GM21526 (cell line): Measurements from ENCODE around the gene CFAP53.
A peak's percentile ranks its signal among the peaks of the same experiment; 100 is the strongest.
"Not testable (repeated sequence)": the region's sequence is repeated elsewhere in the genome, so short reads cannot be mapped to it uniquely, and the experiment has no call there.

Source experiments
- ATAC-seq: cut with Tn5 transposase; IDR thresholded peaks from one replicate; pipeline ENCODE4 v1.9.1; 2021; ENCODE audit warnings: moderate library complexity; ENCODE audit not compliant: unreplicated experiment, low FRiP score

CFAP53 gene

GRCh38 chr18:50274044-50274442 is 7.7 kb upstream of the CFAP53 start:
- no peak for ATAC-seq

- ATAC-seq: no peak
Measured at GRCh38 chr18:50273203-50274043, 7.1 kb upstream of the CFAP53 start.

GRCh38 chr18:50272568-50272967 is 6.3 kb upstream of the CFAP53 start:
- ATAC-seq: no peak

GRCh38 chr18:50268022-50268747 is 1.9 kb upstream of the CFAP53 start:
- ATAC-seq: peak; percentile 62

- ATAC-seq: no peak
Measured at GRCh38 chr18:50262977-50263376, 3.3 kb downstream of the CFAP53 start.

- no peak for ATAC-seq
Measured at GRCh38 chr18:50250935-50251334, 15.4 kb downstream of the CFAP53 start.

GRCh38 chr18:50249576-50249975 is 16.7 kb downstream of the CFAP53 start:
- no peak for ATAC-seq

GRCh38 chr18:50247561-50247960 is 18.7 kb downstream of the CFAP53 start:
- no peak for ATAC-seq

DNA sequence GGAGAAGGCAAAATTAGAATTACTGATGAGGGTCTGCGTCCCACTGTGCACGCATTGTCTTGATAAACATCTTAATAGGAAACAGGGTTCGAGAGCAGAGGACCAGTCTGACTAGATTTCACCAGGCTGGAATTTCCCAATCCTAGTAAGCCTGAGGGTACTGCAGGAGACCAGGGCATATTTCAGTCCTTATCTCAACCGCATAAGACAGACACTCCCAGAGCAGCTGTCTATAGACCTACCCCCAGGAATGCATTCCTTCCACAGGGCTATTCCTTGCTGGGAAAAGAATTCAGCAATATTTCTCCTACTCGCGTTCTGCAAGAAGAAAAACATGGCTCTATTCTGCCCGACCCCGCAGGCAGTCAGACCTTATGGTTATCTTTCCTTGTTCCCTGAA is 24.5 kb downstream of the CFAP53 start:
- not testable (repeated sequence) for ATAC-seq

DNA sequence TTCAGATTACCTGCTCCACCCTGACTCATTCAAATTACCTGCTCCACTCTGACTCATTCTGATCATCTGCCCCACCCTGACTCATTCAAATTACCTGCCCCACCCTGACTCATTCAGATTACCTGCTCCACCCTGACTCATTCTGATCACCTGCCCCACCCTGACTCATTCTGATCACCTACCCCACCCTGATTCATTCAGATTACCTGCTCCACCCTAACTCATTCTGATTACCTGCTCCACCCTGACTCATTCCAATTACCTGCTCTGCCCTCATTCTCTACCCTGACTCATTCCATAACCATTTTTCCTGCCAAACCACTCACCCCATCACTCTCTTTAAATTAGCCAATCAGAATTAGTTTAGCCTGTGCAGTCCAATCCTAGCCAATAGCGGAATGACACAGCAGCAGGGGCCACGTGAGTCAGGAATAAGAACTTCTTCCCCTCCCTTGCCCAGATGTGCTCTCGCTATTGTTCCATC is 26.2 kb downstream of the CFAP53 start:
- no peak for ATAC-seq

GRCh38 chr18:50232419-50232818 is 33.9 kb downstream of the CFAP53 start:
- no peak for ATAC-seq

DNA sequence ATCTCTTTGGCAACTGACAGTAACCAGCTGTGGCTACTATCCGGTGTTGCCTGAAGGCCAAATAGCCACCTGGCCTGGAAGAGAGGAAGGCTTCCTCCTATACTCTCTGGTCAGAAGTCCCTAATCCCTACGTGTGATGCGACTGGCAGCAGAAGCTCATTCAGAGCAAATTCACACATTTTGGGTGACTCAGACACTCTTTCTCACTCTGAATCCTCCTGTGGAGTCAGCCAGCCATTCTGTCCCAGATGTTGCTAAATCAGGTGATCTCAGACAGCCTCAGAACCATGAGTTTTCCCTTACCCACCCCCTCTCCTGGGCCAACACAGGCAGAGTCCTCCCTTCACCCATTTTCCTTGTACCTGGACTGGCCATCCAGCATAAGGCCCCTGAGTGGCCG is 34.7 kb downstream of the CFAP53 start:
- no peak for ATAC-seq

DNA sequence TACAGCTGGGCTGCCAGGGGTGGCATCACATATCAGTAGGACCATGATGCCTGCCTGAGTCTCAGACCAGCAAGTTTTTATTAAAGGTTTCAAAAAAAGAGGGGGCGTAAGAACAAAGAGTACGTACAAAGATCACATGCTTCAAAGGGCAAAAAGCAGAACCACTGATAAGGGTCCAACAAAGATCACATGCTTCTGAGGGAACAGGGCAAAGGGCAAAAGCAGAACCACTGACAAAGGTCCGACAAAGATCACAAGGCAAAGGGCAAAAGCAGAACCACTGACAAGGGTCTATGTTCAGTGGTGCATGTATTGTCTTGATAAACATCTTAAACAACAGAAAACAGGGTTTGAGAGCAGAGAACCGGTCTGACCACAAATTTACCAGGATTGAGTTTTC is 46.0 kb downstream of the CFAP53 start:
- ATAC-seq: not testable (repeated sequence)

- no peak for ATAC-seq
Measured at GRCh38 chr18:50218432-50219197, 47.7 kb downstream of the CFAP53 start.

- ATAC-seq: no peak
Measured at GRCh38 chr18:50209311-50209710, 57.0 kb downstream of the CFAP53 start.

DNA sequence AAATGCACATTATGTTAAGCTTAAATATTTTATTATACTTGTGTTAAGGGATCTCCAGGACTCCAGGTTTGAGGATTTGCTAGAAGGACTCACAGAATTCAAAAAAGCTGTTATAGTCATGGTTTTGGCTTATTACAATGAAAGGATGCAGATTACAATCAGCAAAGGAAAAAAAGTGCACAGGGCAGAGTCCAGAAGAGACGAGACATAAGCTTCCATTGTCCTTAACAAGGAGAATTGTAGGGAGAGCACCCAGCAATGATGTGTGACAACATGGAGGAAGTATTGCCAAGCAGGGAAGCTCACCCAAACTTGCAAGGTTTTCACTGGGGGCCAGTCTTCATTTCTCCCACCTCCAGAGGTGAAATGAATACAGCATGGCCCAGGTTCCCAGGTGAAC is 58.6 kb downstream of the CFAP53 start:
- ATAC-seq: no peak

DNA sequence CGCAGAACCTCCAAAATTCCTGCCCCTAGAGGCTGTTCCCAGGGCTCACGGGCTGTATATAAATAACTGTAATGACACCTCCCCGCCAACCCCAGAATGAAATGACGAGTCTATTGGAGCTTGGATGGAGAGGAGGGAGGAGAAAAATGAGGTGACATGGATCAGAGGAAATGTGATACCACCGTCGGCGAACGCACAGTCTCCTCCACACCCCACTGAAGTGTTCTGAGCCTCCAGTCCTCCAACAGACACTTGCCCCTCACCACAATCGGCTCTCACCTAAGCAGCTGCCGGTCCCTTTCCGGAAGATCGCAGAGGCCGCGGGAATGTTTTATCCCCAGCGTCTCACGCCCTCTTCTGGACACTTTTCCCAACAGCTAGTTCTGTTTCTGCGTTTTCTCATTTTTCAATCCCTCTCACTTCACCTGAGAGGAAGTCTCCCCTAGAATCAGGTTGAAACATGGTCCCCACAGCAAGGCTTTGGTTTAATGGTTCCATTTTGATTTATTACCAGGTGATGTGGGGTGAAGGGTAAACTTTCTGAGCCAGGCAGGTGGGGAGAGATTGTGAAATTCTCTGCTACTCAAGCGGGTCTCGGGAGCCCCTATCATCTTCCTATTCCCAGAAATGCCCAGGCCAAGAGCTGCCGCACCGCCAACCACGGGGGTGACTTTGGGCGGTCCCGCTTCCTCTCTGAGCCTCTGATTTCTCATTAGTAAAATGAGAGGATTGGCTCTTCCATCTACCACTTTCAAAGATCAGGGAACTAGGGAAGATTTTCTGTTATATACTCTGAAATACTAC is 62.3 kb downstream of the CFAP53 start:
- ATAC-seq: no peak

- ATAC-seq: no peak
Measured at GRCh38 chr18:50201476-50202018, 64.7 kb downstream of the CFAP53 start.

GRCh38 chr18:50199921-50200320 is 66.4 kb downstream of the CFAP53 start:
- ATAC-seq: no peak

- ATAC-seq: no peak
Measured at GRCh38 chr18:50199346-50199855, 66.9 kb downstream of the CFAP53 start.
